NCI-H526 treated with DMSO at 0.1 percent for 48 hours (cell line): ENCODE data around the gene STAC3.

ENCODE experiments used
- DNase-seq: peaks from one replicate; lab custom pipeline; 2025; lab: John Stamatoyannopoulos, UW

STAC3 gene

GRCh38 chr12:57254506-57255280, 3.7 kb upstream of the STAC3 start:
- no peak for DNase-seq

GRCh38 chr12:57250541-57250940, 446 bp downstream of the STAC3 start:
- no peak for DNase-seq

GRCh38 chr12:57248934-57249742, 1.8 kb downstream of the STAC3 start:
- no peak for DNase-seq

DNA sequence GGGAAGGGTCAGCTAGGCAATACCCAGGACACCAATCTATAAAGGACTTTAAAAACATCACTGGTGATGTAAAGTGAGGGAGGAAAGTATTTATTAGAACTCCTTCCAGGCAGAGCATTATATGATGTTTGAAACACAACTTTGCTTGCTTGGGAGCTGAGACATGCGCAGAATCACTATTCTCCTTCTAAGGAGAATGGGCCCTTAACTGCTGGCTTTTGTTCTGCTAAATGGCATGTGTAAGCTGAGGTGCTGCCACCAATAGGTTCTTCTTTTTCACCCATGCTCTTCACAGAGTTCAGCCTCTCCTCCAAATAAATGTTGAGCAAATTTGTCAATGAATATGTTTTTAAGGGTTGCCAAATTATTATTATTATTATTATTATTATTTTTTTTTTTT, 3.9 kb downstream of the STAC3 start:
- no peak for DNase-seq

- no peak for DNase-seq
Measured at GRCh38 chr12:57244312-57244696, 6.7 kb downstream of the STAC3 start.

DNA sequence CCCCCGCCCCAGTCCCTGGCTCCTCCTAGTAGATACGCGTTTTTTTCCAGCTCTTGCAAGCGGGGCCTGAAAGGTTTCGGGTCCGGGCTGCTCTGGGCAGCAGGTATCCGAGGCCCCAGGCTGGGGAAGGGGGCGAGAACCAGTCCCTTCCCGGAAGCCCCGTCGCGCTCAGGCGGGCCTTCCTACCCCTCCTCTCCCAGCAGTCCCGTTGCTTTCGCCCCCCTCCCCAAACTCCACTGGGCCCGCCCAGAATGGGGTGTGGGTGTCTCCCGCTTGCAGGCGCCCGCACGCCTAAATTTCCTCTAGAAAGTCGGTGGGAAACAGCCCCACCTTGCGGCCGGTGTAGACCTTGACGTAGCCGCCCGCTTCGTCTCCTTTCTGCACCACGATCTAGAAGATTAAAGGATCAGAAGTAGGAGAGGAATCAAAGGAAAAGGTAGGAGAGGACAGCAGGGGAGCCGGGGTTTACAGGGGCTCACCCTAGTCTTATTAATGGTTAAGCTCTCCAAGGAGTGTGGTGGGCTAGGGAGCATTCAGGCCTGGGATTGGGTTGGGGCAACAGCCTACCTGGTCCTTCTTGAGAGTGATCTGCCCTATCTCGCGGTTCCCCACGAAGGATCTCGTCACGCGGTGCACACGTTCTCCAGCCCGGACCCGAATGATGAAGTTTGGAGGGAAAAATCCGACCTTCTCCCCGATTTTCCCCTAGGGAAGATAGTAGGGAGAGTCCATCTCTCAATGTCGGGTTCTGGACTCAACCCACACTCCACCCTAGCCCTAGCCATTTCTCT, 7.3 kb downstream of the STAC3 start:
- DNase-seq = peak; percentile 78

GRCh38 chr12:57242691-57243454, 8.1 kb downstream of the STAC3 start:
- peak; percentile 99 for DNase-seq

DNA sequence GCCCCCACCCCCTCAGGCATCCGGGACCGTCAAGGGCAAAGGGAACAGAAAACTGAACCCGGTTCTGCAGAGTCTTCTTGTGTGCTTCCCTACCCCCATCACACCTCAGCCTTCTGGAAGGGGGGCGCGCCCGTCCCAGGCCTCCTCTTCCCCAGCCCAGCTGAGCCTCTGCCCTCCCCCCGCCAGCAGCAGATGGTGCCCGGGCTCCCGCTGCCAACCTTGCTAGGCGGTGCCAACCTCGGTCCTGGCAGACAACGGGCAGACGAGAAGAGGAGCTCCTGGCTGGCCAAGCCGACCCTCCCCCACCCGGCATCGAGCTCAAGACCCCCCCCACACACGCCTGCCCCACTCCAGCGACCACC, 8.7 kb downstream of the STAC3 start:
- DNase-seq = peak; percentile 85

DNA sequence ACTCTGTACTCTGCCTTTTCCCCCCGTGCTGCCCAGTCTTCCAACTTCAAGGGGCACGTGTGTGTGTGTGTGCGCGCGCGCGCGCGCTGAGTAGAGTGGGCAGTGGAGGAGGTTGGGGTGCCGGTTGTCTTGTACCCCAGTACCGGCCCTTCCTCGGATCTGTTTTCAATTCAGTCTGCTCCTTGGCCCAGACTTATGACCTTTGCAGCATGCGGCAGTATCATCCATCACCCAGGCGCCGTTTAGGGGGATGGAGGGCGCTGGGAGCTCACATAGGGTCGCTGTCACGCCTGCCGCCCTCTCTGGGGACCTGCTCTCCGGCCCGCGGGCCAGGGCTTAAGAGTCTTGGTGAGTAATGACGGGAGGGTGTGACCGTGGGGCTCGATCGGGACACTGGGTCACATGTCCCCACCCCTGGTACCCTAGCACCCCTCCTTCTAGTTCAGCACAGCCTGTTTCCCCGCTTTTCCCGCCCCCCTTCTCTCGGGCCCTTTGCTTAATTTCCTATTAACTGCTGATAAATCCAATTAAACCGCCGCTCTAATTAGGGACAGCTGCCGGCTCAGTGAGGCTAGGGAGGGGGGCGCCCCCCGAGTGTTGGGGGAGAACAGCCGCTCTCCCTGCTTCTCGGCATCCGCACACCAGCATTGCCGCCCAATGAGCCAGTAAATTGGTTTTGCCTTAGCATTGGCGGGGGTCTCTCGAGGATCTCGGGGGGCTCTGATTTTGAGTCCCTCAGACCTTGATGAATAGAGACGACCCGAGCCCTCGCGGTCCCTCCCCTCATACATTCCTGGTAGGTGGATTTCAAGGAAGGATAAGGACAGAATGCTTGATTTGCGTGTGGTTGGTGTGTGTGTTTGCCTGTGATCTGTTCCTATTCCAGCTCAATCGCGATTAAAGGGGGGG, 9.3 kb downstream of the STAC3 start:
- peak; percentile 49 for DNase-seq

GRCh38 chr12:57240926-57241401, 10.0 kb downstream of the STAC3 start:
- peak; percentile 73 for DNase-seq

DNA sequence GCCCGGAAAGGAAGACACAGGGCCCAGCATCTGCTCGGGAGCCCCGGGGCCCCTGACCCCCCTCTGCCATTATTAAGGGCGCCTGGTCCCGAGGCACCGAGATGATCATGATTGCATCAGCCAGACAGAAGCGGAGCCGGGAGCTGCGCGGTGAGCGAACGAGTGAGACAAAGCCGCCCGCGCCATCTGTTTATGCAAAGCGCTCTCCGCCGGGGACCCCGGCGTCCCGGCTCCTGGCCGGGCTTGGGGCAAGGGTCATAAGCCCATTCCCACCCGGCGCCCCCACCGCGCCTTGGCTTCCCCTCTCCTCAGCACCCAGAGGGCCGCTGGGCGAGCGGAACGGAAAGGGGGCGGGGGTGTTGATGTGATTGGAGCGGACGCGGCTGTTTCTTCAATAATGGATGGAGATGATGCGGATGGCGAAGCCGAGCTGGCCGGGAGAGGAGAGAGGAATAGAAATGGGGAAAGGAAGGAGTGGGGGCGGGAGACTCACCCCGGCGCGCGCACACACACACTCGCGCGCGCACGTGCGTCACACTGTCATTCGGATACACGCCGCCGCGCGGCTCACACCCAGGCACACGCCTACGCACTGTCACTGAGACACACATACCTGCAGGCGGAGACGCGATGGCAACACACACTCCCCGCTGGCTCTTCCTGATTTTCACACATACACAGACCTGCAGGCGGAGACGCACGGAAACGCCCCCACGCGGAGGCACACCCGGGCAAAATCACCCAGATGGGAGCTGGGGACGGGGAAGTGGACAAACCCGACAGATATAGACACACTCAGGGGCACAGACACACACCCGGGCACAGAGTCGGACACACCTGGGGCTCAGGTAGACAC, 10.7 kb downstream of the STAC3 start:
- DNase-seq = peak; percentile 80

GRCh38 chr12:57239587-57240065, 11.4 kb downstream of the STAC3 start:
- DNase-seq = peak; percentile 56

- peak; percentile 81 for DNase-seq
Measured at GRCh38 chr12:57238854-57239554, 12.0 kb downstream of the STAC3 start.

DNA sequence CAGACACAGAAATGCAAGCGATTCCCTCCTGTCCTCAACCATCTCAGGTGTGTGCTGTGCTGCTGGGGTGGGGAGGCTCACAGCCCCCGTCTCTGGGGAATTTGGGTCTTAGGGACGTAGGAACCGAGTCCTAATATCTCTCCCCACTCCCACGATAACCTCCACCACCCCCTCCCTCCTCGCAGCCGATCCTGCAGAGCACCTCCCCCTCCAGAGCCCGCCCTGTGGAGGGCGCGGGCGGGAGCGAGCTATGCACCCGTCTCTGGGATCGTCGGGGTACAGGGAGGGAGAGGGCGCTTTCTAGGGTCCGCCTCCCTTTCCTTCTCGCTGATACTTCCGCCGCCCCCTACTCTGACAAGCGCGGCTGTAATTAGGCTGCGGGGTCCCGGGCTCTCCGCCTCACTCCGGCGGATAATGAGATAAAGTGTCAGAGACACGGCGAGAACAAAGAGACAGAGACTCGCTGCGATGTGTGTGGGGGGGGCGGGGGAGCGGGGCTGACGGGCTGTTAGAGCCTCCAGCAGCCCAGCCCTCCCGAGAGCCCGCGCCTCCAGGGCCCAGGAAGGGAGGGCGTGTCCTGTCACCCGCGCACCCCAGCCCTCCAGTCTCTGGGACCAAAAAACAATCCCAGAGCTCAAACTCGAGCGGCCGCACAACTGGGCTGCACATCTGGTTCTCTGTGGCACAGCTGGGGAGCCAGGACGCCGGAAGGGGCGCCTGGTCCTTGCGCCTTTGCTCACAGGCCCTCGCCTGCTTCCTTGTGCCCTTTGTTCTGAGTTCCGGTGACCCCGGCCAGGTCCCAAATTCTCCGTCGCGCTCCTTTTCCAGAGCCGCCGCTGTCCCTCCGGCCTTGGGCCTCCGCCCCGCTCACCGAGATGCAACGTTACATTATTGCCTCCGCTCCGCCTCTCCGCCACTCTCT, 12.8 kb downstream of the STAC3 start:
- peak; percentile 80 for DNase-seq

DNA sequence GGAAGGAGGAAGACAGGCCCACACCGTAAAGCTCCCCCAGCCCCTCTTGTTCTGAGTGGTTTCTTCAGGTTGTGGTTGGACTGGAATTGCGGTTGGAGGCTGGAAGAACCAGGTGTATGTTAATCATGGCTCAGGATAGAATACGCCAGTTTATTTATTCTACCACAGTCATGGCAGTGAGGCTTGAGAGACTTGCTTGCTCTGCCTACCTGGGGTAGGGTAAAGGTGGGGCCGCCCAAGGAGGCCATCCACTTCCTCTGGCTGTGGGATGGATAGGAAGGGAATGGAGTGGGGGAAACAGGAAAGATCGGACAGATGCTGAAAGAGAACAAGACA, 13.4 kb downstream of the STAC3 start:
- peak; percentile 93 for DNase-seq

GRCh38 chr12:57236925-57237595, 13.9 kb downstream of the STAC3 start:
- peak; percentile 36 for DNase-seq

- DNase-seq = peak; percentile 40
Measured at GRCh38 chr12:57236201-57236924, 14.6 kb downstream of the STAC3 start.
